ENCODE results near the gene TNFRSF18.

DNA sequence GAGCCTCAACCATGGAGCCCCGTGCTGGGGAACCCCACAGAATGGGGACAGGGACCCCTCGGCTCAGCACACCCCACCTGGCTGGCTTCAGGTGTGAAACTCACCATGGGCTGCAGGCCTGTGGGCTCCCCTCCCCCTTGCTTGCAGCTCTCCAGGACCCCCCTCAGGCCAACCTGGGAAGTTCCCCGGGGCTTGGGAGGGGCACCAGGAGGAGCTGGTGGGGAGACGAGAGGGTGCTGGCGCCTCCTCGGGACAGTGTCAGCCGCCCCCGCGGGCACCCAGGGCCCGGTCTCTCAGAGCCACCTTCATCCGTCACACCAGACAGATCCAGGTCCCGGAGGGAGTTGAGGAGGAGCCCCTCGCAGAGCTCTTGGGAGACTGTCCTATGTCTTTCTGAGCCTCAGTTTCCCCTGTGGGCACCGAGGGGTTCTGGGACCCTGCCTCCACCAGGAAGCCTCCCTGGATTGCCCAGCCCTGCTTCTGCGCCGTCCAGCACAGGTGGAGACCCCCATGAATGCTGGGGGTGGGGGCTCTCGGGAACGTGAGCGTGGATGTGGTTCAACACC is 657 bp upstream of the TNFRSF18 start:
- TF ChIP-seq, protein P1, sequence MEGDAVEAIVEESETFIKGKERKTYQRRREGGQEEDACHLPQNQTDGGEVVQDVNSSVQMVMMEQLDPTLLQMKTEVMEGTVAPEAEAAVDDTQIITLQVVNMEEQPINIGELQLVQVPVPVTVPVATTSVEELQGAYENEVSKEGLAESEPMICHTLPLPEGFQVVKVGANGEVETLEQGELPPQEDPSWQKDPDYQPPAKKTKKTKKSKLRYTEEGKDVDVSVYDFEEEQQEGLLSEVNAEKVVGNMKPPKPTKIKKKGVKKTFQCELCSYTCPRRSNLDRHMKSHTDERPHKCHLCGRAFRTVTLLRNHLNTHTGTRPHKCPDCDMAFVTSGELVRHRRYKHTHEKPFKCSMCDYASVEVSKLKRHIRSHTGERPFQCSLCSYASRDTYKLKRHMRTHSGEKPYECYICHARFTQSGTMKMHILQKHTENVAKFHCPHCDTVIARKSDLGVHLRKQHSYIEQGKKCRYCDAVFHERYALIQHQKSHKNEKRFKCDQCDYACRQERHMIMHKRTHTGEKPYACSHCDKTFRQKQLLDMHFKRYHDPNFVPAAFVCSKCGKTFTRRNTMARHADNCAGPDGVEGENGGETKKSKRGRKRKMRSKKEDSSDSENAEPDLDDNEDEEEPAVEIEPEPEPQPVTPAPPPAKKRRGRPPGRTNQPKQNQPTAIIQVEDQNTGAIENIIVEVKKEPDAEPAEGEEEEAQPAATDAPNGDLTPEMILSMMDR (IDR thresholded peaks at IDR 0.05; ENCODE audit: extremely low read depth in 1 of 2, insufficient read depth in 1 of 2, low read depth in 1 of 2, low read length in 2 of 2), result no peak
- no peak for TF ChIP-seq POLR2A (IDR thresholded peaks at IDR 0.05; ENCODE audit: low read depth, low read length)
- TF ChIP-seq POLR2AphosphoS5 (IDR thresholded peaks at IDR 0.05; ENCODE audit: insufficient read depth, low read depth, low read length), result no peak
- TF ChIP-seq, protein P2, sequence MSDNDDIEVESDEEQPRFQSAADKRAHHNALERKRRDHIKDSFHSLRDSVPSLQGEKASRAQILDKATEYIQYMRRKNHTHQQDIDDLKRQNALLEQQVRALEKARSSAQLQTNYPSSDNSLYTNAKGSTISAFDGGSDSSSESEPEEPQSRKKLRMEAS (IDR thresholded peaks at IDR 0.05; ENCODE audit: insufficient read depth, insufficient read length), result no peak
- TF ChIP-seq JUN (IDR thresholded peaks at IDR 0.05; ENCODE audit: borderline replicate concordance, insufficient read depth, insufficient read length, low read depth), result no peak
- no peak for TF ChIP-seq EZH2 (IDR thresholded peaks at IDR 0.05; ENCODE audit: borderline replicate concordance, low read depth, low read length, severe bottlenecking)

Data from endothelial cell of umbilical vein (primary cell).